Measurements from ENCODE around the gene PACS1.

- TF ChIP-seq CTCF (conservative IDR thresholded peaks at IDR 0.05) (no peak), ZFX (IDR thresholded peaks at IDR 0.05) (no peak)
Observed at GRCh38 chr11:66187453-66187852, 117.4 kb downstream of the PACS1 start.
